Sigmoid colon (tissue), 4 donors: ENCODE results near the gene IER2.

ENCODE experiments used
- CTCF ChIP-seq, 4 experiments: fragments of 450-650 bp in 3 of 4; fragments of 200-600 bp in 1 of 4; IDR thresholded peaks; one replicate each; pipeline ENCODE4 v1.5.1; 2016 to 2019; ENCODE audit warnings: antibody characterized with exemption in 4 of 4, mild to moderate bottlenecking in 3 of 4, moderate library complexity in 2 of 4
- POLR2A ChIP-seq, 2 donors: fragments of 450-650 bp; IDR thresholded peaks; one replicate each; pipeline ENCODE4 v1.6.1; 2016; ENCODE audit warnings: antibody characterized with exemption in 2 of 2, mild to moderate bottlenecking in 2 of 2, moderate library complexity in 2 of 2
- POLR2AphosphoS5 ChIP-seq, 4 donors: sonication (generic); formaldehyde crosslinking; IDR thresholded peaks; one replicate each; pipeline ENCODE4 v1.6.1; 2017; ENCODE audit warnings: antibody characterized with exemption in 4 of 4

DNA sequence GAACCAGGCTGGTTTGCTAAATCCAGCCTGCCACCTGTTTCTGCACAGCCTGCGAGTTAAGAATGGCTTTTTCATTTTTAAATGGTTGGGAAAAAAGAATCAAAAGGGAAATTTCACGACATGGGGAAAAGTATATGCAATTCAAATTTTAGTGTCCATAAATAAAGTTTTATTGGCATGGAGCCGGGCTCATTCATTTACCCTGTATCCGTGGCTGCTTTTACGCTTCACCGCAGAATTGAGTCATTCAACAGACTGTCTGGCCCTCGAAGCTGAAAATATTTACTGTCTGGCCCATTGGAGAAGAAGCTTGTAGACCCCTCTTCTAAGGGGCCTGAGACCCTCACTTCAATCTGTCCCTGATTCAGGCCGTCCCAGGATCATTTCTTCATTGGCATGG lies 26.1 kb downstream of the IER2 start:
- TF ChIP-seq CTCF (IDR thresholded peaks at IDR 0.05), result no peak
- no peak for TF ChIP-seq POLR2A (IDR thresholded peaks at IDR 0.05)
- no peak for TF ChIP-seq POLR2AphosphoS5 (IDR thresholded peaks at IDR 0.05)
